ENCODE measurements around the gene CCNL2. TPM values are rescaled to one million over a fixed set of nuclear protein-coding genes. Genes with fewer than 3 reads are reported as not detected.

The CCNL2 gene
- total RNA-seq, 1 experiment from 2014 or later, result 173 TPM

GRCh38 chr1:1394116-1394515 is 5.0 kb downstream of the CCNL2 start:
- no peaks in the 10 kb centered on the region for H4K20me1 ChIP-seq (ENCODE audit: control insufficient read depth, insufficient read depth, insufficient read length)
- H4K91ac ChIP-seq (ENCODE audit: insufficient read length, low read depth, low read length), result no peak overlapping the region
- no peak overlapping the region for H3K4me2 ChIP-seq (ENCODE audit: insufficient read depth, insufficient read length, low read length)
- no peaks in the 10 kb centered on the region for H3K9me3 ChIP-seq (ENCODE audit: control insufficient read depth, low read depth, low read length)
- TF ChIP-seq, protein P1, sequence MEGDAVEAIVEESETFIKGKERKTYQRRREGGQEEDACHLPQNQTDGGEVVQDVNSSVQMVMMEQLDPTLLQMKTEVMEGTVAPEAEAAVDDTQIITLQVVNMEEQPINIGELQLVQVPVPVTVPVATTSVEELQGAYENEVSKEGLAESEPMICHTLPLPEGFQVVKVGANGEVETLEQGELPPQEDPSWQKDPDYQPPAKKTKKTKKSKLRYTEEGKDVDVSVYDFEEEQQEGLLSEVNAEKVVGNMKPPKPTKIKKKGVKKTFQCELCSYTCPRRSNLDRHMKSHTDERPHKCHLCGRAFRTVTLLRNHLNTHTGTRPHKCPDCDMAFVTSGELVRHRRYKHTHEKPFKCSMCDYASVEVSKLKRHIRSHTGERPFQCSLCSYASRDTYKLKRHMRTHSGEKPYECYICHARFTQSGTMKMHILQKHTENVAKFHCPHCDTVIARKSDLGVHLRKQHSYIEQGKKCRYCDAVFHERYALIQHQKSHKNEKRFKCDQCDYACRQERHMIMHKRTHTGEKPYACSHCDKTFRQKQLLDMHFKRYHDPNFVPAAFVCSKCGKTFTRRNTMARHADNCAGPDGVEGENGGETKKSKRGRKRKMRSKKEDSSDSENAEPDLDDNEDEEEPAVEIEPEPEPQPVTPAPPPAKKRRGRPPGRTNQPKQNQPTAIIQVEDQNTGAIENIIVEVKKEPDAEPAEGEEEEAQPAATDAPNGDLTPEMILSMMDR (conservative IDR thresholded peaks at IDR 0.05), result no peak
- no CpG with 5 or more reads among the region's 7 CpGs for WGBS (ENCODE audit: extremely low coverage, insufficient read length, low lambda C conversion rate)
- H3K23me2 ChIP-seq (ENCODE audit: insufficient read length, low read depth, low read length, poor library complexity, severe bottlenecking), result peaks cover 5% of the 10 kb centered on the region
- no peak overlapping the region for H3K4me3 Mint-ChIP-seq
- no peak overlapping the region for H3K14ac ChIP-seq (ENCODE audit: insufficient read depth, low read length)
- no peak for DNase-seq
- H3K4me1 Mint-ChIP-seq, result peaks cover 3 to 5% of the 10 kb centered on the region in 2 experiments; a peak in 3 of 4 replicates
- no peak overlapping the region for H4K8ac ChIP-seq (replicated peaks; ENCODE audit: insufficient read length, low read depth, low read length)
- no peak overlapping the region for H2AK5ac ChIP-seq (ENCODE audit: insufficient read length, low read length)
- H3K79me1 ChIP-seq (ENCODE audit: insufficient read depth, low read depth, low read length, poor library complexity, severe bottlenecking), result peaks cover 12% of the 10 kb centered on the region
- H3K27me3 Mint-ChIP-seq (ENCODE audit: low read depth), result no peaks in the 10 kb centered on the region
- no peak overlapping the region for H3K56ac ChIP-seq (ENCODE audit: insufficient read length, low read depth, low read length)
- H3K27me3 ChIP-seq (ENCODE audit: insufficient read depth, low read length), result no peaks in the 10 kb centered on the region
- H3K18ac ChIP-seq (ENCODE audit: insufficient read length, low read depth, low read length), result no peak overlapping the region
- no peak overlapping the region for H2BK15ac ChIP-seq (ENCODE audit: low read depth, low read length)
- H2BK120ac ChIP-seq (ENCODE audit: low read depth, low read length, poor library complexity, severe bottlenecking), result no peak overlapping the region
- H2BK20ac ChIP-seq (ENCODE audit: low read depth, low read length, poor library complexity, severe bottlenecking), result no peak overlapping the region
- no peak overlapping the region for H3K27ac ChIP-seq (ENCODE audit: insufficient read length, low read depth, low read length)
- H3K9me3 Mint-ChIP-seq, result peaks cover 0 to 2% of the 10 kb centered on the region in 2 experiments; a peak in 1 of 5 replicates
- peaks cover 70 to 91% (median 83%) of the 10 kb centered on the region in 3 experiments for H3K36me3 Mint-ChIP-seq (ENCODE audit: insufficient read depth in 1 of 3, low read depth in 3 of 3)
- H4K5ac ChIP-seq (ENCODE audit: insufficient read length, low read depth, low read length), result no peak overlapping the region
- no peak overlapping the region for H2BK12ac ChIP-seq (ENCODE audit: insufficient read length, low read depth, low read length)
- H2AFZ ChIP-seq (ENCODE audit: low read length), result no peak overlapping the region
- H3K79me2 ChIP-seq (ENCODE audit: insufficient read depth, low read length), result peaks cover 8% of the 10 kb centered on the region; the same call in 1 of the 2 replicates
- no peak overlapping the region for H3K27ac Mint-ChIP-seq
- H3K4me1 ChIP-seq (ENCODE audit: insufficient read depth, low read length), result no peaks in the 10 kb centered on the region
- H3T11ph ChIP-seq (ENCODE audit: low read length), result no peak overlapping the region
- no peak overlapping the region for H2BK5ac ChIP-seq (ENCODE audit: insufficient read length, low read length)
- H3K4ac ChIP-seq (ENCODE audit: low read depth, low read length), result no peak overlapping the region
- no peak overlapping the region for H3K9ac ChIP-seq (ENCODE audit: extremely low read depth, insufficient read length, low read length)
- H3K23ac ChIP-seq (ENCODE audit: insufficient read length, low read depth, low read length), result no peak overlapping the region
